GM10266 (cell line): Measurements from ENCODE around the gene MYL4.

Source experiments
- DNase-seq: peaks from one replicate; pipeline ENCODE4 v3.0.0; 2012; ENCODE audit errors: extremely low spot score
- TF ChIP-seq, protein P1 (sequence below): IDR thresholded peaks from 2 replicates; pipeline ENCODE4 v1.5.1; 2012; ENCODE audit warnings: mild to moderate bottlenecking, low read depth; ENCODE audit not compliant: control insufficient read depth, insufficient read depth; ENCODE audit errors: missing control alignments

Gene MYL4

DNA sequence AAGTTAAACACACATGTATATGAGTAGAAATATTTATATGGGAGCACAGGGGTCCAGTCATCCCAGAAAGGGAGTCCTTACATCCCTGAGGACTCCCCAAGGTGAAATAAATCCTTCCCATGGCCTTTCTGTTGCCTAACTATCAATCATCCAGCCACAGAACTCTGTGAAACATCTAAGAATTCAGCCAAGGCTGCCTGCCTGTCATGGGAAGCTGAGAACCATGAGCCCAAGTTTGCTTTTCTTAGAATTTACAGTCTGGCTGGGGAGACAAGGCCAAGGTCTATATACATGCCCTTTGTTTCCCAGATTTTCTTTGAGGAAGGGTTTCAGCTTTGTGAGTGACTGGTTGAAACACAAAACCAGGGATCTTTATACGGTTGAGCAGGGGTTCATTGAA, 15.8 kb downstream of the MYL4 start:
- TF ChIP-seq, protein P1, sequence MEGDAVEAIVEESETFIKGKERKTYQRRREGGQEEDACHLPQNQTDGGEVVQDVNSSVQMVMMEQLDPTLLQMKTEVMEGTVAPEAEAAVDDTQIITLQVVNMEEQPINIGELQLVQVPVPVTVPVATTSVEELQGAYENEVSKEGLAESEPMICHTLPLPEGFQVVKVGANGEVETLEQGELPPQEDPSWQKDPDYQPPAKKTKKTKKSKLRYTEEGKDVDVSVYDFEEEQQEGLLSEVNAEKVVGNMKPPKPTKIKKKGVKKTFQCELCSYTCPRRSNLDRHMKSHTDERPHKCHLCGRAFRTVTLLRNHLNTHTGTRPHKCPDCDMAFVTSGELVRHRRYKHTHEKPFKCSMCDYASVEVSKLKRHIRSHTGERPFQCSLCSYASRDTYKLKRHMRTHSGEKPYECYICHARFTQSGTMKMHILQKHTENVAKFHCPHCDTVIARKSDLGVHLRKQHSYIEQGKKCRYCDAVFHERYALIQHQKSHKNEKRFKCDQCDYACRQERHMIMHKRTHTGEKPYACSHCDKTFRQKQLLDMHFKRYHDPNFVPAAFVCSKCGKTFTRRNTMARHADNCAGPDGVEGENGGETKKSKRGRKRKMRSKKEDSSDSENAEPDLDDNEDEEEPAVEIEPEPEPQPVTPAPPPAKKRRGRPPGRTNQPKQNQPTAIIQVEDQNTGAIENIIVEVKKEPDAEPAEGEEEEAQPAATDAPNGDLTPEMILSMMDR = no peak
- no peak for DNase-seq

DNA sequence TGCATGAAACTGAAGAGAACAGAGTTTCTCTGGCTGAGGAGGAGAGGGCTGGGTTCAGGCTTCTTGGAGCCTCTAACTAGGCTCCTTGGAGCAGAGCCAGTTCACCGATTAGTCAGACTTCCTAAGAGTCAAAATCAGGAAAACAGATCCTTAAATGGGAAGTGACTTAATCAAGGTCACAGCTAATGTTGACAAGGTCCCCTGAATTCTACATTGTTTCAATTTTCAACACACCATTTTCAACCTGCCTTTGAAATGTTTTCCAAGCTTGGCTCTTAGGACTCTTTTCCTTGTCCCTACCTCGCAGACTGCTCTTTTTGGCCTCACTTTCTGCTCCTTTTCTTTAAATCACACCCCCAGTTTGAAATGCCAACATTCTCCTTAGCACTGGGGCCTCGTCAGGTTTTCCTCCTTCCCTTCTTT, 16.3 kb downstream of the MYL4 start:
- TF ChIP-seq, protein P1 = no peak
- no peak for DNase-seq

DNA sequence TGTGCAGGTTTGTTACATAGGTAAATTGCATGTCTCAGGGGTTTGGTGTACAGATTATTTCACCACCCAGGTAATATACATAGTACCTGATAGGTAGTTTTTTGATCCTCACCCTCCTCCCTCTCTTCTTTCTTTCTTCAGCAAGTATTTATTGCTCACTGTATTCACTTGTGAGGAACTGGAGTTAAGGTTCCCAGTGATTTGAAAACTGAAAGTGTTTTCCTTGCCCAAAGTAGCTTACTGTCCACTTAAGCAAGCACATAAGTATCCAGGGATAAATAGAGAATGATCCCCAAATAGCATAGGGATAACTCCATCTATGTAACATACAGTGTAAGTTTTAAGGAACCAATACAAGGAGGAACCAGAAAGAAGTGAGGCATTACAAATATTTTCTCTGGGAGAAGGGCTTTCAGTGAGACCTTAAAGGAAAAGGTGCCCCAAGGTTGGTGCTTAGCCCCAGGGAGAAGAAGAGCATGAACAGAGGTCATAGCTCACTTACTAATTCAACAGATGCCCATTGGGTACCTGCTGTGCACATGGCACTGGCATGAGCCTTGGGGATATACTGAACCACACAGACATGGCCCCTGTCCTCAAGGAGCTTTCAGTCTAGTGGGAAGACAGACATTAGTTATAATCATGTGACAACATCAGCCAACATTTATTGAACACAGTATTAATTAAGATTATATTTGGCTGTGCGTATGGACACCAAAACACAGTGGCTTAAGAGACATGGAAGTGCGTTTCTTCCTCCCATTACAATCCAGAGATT, 17.0 kb downstream of the MYL4 start:
- DNase-seq = no peak
- TF ChIP-seq, protein P1 = no peak

DNA sequence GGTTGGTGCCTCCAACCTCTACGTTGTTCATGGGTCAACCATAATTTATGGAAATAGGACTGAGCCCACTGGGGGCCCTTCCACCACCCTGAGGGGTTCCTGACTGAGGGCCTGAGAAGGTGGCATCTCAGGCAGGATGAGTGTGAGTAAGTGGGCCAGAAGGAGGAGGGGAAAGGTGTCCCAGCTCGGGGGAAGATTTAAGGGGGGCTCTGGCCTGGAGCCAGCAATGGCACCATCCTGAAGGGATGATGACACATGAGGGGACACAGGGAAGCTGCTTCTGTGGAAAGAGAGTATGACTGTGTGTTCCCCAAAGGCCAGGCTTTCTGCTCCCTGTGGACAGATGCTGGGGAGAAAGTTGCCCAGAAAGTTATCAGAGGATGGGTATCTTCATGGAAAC, 18.7 kb downstream of the MYL4 start:
- no peak for DNase-seq
- TF ChIP-seq, protein P1 = no peak

DNA sequence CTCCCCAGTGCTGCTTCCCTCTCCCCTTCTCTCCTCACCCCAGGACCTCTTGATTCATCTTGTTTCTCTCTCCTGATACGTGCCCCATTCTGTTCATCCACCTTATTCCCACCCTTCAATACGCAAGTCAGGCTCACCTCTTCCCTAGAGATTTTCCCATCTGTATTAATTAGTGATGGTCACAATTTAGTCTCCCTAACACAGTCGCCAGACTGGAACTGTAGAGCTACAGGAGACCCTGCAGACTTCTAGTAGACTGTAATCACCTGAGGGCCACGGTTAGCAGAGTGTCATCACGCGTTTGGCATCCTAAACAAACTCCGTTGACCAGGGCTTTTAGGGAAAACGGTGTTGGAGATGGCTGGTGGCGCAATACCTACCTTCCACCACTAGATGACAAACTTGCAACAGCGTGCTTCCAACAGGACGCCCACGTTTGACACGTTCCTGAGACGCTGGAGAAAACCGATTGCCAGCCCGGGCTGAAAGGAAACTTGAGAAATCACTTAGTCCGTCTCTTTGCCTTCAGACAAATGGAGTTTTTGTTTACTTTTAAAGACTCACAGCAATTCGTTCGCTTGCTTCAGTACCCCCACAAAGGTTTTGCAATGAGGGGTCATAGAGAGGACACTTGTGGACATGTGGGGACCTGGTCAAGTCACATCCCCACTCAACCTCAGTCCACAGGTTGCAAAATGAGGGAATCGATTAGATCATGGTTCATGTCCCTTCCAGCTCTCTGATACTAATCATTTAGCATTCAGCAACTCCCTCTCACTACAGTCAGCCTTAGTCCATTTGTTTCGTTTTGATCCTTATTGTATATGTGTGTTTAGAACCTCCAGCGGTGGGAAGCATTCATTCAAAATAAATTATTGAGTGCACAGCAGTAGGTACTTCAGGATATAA, 20.6 kb downstream of the MYL4 start:
- TF ChIP-seq, protein P1 = peak; percentile 97
- DNase-seq = peak; percentile 83

DNA sequence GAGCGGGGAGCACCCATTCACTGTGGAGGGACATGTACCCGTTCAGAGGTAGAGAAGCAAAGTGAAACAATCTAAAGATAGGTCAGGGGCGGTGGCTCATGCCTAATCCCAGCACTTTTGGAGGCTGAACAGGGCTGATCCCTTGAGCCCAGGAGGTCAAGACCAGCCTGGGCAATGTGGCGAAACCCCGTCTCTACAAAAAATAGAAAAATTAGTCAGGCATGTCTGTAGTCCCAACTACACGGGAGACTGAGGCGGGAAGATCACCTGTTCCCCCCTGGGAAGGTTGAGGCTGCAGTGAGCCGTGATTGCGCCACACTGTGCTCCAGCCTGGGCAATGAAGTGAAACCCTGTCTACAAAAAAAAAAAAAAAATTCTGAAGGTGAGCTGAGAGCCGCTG, 21.7 kb downstream of the MYL4 start:
- TF ChIP-seq, protein P1 = no peak
- no peak for DNase-seq
